GM12801 (cell line): ENCODE results near the gene RIMBP2.

Experiments
- TF ChIP-seq, protein P1 (sequence below): IDR thresholded peaks from one replicate; pipeline ENCODE4 v1.5.1; 2011; ENCODE audit warnings: control low read depth; ENCODE audit not compliant: insufficient read length; ENCODE audit errors: extremely low read depth

RIMBP2 gene

DNA sequence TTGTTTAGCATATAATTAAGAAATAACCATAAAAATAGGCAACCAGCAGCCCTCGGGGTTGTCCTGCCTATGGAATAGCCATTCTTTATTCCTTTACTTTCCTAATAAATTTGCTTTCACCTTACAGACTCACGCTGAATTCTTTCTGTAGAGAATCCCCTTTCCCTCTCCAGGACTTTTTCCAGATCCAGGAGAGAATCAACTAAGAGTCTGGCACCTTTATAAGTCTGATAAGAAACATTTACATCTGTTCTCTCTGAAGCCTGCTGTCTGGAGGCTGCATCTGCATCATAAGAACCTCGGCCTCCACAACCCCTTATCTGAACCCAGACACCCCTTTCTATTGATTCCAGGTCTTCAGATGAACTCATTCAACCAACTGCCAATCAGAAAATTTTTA, 32.3 kb downstream of the RIMBP2 start:
- TF ChIP-seq, protein P1, sequence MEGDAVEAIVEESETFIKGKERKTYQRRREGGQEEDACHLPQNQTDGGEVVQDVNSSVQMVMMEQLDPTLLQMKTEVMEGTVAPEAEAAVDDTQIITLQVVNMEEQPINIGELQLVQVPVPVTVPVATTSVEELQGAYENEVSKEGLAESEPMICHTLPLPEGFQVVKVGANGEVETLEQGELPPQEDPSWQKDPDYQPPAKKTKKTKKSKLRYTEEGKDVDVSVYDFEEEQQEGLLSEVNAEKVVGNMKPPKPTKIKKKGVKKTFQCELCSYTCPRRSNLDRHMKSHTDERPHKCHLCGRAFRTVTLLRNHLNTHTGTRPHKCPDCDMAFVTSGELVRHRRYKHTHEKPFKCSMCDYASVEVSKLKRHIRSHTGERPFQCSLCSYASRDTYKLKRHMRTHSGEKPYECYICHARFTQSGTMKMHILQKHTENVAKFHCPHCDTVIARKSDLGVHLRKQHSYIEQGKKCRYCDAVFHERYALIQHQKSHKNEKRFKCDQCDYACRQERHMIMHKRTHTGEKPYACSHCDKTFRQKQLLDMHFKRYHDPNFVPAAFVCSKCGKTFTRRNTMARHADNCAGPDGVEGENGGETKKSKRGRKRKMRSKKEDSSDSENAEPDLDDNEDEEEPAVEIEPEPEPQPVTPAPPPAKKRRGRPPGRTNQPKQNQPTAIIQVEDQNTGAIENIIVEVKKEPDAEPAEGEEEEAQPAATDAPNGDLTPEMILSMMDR, result no peak

- TF ChIP-seq, protein P1, result no peak
These were observed 33.0 kb downstream of the RIMBP2 start for GRCh38 chr12:130683080-130683479.

DNA sequence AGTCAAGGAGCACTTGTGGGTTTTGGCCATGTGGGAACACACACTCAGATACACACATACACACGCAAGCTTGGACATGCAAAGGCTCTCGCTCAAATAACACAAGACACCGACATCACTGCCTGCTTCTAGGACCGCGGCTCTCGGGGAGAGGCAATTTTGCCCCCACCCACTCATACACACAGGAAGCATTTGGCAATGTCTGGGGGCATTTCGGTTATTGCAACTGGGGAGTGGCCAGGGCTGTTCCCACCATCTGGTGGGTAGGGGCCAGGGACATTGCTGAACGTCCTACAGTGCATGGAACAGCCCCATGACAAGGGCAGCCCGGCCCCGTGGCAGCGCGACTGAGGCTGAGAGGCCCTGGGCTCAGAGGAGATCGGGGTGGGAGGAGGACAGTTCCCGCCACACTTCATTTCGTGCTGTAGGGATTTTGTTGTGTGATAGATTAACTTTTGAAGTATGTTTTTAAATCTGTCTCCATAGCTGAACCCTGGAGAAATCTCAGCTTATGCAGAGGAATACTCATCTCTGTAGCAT, 35.6 kb downstream of the RIMBP2 start:
- TF ChIP-seq, protein P1, result no peak

GRCh38 chr12:130677957-130678558, 38.0 kb downstream of the RIMBP2 start:
- TF ChIP-seq, protein P1, result no peak

- TF ChIP-seq, protein P1, result no peak
These were observed 40.3 kb downstream of the RIMBP2 start for GRCh38 chr12:130675791-130676190.

DNA sequence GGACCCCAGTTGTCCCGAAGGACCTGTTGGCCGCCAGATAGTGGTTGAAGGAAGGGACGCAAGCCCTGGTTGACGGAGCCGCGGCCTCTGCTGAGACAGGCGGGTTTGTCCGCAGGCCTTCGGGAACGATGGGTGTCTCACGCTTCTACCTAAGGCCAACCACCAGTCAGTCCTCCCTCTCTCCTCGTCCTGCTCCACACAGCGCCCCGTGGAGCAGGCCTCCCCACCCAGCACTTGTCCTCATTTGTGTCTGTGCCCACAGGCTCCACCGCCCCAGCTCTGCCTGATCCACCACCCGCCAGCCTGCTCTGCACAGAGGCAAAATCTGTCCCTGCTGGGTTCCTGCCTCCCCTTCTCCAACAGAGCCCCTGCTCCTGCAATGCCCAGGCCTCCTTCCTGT, 41.0 kb downstream of the RIMBP2 start:
- TF ChIP-seq, protein P1, result no peak

DNA sequence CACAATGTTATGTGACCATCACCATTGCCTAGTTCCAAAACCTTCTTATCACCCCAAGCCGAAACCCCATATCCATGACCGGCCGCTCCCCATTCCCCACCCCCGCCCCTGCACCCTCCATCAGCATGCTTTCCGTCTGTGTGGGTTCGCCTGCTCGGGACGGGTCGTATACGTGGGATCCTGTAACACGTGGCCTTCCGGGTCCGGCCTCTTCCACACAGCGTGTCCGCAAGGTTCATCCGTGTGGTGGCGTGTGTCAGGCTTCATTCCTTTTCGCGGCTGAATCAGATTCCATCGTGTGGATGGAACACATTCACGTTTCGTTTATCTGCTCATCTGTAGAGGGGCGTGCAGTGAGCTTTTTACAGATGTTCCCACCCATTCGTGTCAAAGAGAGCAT, 41.4 kb downstream of the RIMBP2 start:
- TF ChIP-seq, protein P1, result no peak
